Measurements from ENCODE around the gene MOV10L1.

Gene MOV10L1

DNA sequence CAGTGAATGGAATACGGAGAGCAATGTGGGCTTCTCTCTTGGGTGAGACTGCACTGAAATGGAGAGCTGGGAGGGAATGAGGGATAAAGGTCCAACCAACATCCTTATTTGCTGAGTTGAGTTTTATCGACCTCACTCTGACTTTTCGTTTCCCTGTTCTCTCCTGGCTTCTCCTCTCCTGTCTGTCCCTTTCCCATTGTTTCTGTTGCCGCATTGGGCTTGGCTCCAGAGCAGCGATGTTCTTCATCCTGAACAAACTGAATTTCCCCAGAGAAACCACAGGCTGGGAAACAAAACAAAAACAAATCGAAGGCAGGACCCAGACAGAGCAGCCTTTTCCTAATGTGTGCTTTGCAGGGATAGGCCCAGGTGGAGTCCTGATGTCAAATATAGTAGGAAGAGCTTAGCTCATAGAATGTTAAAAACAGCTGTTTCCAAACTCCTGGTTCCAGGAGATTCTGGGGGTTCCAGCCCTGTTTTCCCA is 30.0 kb downstream of the MOV10L1 start:
- DNase-seq: no peak
- Histone ChIP-seq H3K4me1 (no peaks in the 10 kb centered on the region), H3K4me3 (no peak overlapping the region), H3K27me3 (peaks cover 0 to 15% of the 10 kb centered on the region in 2 donors), H3K36me3 (no peaks in the 10 kb centered on the region), H3K27ac (no peak overlapping the region), H3K9me3 (peaks cover 0 to 9% (median 5%) of the 10 kb centered on the region in 3 donors)
- TF ChIP-seq, protein P1, sequence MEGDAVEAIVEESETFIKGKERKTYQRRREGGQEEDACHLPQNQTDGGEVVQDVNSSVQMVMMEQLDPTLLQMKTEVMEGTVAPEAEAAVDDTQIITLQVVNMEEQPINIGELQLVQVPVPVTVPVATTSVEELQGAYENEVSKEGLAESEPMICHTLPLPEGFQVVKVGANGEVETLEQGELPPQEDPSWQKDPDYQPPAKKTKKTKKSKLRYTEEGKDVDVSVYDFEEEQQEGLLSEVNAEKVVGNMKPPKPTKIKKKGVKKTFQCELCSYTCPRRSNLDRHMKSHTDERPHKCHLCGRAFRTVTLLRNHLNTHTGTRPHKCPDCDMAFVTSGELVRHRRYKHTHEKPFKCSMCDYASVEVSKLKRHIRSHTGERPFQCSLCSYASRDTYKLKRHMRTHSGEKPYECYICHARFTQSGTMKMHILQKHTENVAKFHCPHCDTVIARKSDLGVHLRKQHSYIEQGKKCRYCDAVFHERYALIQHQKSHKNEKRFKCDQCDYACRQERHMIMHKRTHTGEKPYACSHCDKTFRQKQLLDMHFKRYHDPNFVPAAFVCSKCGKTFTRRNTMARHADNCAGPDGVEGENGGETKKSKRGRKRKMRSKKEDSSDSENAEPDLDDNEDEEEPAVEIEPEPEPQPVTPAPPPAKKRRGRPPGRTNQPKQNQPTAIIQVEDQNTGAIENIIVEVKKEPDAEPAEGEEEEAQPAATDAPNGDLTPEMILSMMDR (IDR thresholded peaks at IDR 0.05): no peak
- intact Hi-C loops (cut with DNase I; ENCODE audit: low total_unique reads): no loop called here

DNA sequence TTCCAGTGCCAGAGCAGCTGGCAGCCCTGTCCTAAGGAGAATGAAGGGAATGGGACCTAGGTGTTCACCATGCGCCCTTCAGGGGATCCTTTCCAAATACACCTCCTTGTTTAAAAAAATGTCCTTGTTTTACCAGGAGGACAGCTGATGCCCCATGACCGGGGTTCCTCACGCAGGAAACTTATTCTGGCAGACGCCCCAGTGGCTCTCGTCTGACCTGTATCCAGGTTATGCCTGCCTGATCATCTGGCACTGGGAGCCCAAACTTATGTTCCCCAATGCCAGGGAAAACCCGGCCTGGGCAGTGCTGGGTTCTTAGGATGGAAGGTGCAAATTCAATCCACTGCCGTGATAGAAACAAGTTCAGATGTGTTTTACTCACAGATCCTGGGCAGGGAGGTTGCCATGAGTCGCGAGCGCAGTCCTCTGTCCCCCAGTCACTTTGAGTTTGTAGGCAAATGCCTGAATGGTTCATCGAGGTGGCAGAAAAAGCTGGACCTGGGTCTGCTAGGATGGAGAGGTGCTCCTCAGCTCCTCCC is 31.5 kb downstream of the MOV10L1 start:
- H3K27me3 ChIP-seq: peaks cover 0 to 11% of the 10 kb centered on the region in 2 donors
- no peak for DNase-seq
- TF ChIP-seq, protein P1 (IDR thresholded peaks at IDR 0.05): no peak
- no peak overlapping the region for H3K27ac ChIP-seq
- H3K9me3 ChIP-seq: peaks cover 0 to 9% (median 5%) of the 10 kb centered on the region in 3 donors
- H3K36me3 ChIP-seq: no peaks in the 10 kb centered on the region
- intact Hi-C loops (cut with DNase I; ENCODE audit: low total_unique reads): no loop called here
- no peaks in the 10 kb centered on the region for H3K4me1 ChIP-seq
- H3K4me3 ChIP-seq: no peak overlapping the region

DNA sequence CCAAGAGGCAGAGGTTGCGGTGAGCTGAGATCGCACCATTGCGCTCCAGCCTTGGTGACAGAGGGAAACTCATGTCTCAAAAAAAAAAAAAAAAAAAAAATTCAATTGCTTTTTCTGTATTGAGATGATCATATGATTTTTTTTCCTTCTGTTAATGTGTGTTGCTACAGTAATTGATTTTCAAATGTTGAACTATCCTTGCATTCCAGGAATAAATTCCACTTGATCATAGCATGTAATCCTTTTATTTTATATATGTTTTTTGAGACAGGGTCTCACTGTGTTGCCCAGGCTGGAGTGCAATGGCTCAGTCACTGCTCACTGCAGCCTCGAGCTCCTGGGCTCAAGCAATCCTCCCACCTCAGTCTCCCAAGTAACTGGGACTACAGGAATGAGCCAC is 33.3 kb downstream of the MOV10L1 start:
- Histone ChIP-seq H3K36me3 (no peaks in the 10 kb centered on the region), H3K27ac (no peak overlapping the region), H3K27me3 (peaks cover 0 to 12% of the 10 kb centered on the region in 2 donors), H3K4me3 (no peak overlapping the region), H3K9me3 (peaks cover 0 to 9% (median 5%) of the 10 kb centered on the region in 3 donors), H3K4me1 (no peaks in the 10 kb centered on the region)
- DNase-seq: peak in 1 of 2 donors; percentile 17
- TF ChIP-seq, protein P1 (IDR thresholded peaks at IDR 0.05): no peak
- intact Hi-C loops (cut with DNase I; ENCODE audit: low total_unique reads): no loop called here

DNA sequence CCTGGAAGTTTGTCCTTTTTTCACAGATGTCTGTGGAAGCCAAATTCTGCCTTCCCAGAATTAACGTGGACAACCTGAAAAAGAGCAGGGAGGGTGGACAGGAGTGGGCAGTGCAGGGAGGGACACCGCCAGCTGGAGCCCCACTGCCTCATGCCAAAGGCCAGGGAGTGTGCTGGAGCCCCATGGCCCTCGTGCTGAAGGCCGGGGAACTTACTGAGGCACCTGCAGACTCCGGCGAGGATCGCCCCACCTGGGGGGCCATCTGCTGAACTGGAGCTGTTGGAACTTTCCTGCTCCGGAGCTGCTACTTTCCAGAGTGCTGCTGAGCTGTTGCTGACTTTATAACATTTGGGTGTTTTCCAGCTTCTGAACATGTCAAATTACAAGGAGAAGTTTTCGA is 35.2 kb downstream of the MOV10L1 start:
- intact Hi-C loops (cut with DNase I; ENCODE audit: low total_unique reads): no loop called here
- Histone ChIP-seq H3K27ac (no peak overlapping the region), H3K9me3 (peaks cover 0 to 9% (median 5%) of the 10 kb centered on the region in 3 donors), H3K4me1 (no peaks in the 10 kb centered on the region), H3K27me3 (peaks cover 0 to 15% of the 10 kb centered on the region in 2 donors), H3K4me3 (no peak overlapping the region), H3K36me3 (no peaks in the 10 kb centered on the region)
- TF ChIP-seq, protein P1 (IDR thresholded peaks at IDR 0.05): no peak
- DNase-seq: peak in 1 of 2 donors; percentile 37

DNA sequence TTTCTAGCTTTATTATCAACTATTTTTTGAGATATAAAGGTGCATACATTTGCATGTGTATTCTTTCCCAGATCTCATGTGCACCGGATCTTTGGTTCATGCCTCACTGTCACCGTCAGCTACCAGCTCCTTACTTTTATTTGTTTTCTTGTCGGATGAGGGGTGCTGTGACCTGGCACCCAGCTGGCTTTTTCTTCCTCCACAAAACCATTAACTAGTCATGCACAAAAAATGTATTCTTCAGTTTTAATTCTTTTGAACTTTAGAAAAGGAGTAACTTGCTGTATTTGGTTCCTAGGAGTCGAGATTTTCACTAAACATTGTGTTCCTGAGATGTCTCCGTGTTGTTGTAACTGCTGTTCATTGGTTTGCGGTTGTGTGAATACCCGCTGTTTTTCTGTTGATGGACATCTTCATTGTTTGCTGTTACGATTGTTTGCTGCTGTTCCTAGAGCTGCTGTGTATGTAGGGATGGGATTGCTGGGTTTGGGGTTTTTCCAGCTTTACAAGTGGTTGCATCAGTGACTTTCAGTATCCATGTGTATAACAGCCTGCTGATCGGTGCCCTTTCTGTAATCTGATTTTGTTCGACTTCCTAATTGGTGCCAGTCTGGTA is 39.4 kb downstream of the MOV10L1 start:
- peaks cover 0 to 8% of the 10 kb centered on the region in 2 donors for H3K27me3 ChIP-seq
- peaks cover 0 to 2% (median 0%) of the 10 kb centered on the region in 3 donors for H3K9me3 ChIP-seq
- intact Hi-C loops (cut with DNase I; ENCODE audit: low total_unique reads): no loop called here
- H3K4me3 ChIP-seq: no peak overlapping the region
- DNase-seq: peak in 1 of 2 donors; percentile 12
- TF ChIP-seq, protein P1 (IDR thresholded peaks at IDR 0.05): no peak
- H3K36me3 ChIP-seq: no peaks in the 10 kb centered on the region
- no peaks in the 10 kb centered on the region for H3K4me1 ChIP-seq
- no peak overlapping the region for H3K27ac ChIP-seq

Data from tibial artery (tissue), 4 donors.